Subcutaneous adipose tissue (tissue), 4 donors: ENCODE data around the gene EXOG. TPM values are rescaled to one million over a fixed set of nuclear protein-coding genes. Genes with fewer than 3 reads are reported as not detected.

ENCODE experiments used
- total RNA-seq, 4 donors: library from RNA; depleted of rRNA; stranded (reverse); fragments of >200 nt; gene quantifications; one replicate each; pipeline ENCODE4 v1.1.0, GENCODE V29; 2016
- TF ChIP-seq, protein P1 (sequence below): fragments of 450-650 bp; IDR thresholded peaks from one replicate; pipeline ENCODE4 v1.5.1; 2016; ENCODE audit warnings: low read depth, mild to moderate bottlenecking, control low read depth, antibody characterized with exemption, moderate library complexity

Gene EXOG
- total RNA-seq, 4 donors from 2014 or later, result 5.9 to 8.5 (median 6.7) TPM

DNA sequence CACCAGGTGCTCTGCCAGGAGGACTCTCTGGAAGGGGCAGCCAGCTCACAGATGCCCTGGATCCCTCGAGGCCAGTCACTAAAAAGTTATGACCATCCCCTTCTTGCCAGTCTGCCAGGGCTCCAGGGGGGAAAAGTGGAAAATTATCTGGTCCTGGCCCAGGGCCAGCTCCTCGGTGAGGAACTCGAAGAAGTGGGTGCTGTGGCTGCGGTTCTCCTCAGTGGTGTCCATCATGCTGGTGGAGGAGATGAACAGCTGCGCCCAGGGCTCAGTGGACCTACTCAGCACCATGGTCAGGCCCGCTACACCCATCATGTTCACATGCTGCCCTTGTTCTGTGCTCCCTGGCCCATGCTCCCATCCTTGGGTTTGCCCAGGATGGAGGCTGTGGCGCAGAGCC, 19.2 kb downstream of the EXOG start:
- TF ChIP-seq, protein P1, sequence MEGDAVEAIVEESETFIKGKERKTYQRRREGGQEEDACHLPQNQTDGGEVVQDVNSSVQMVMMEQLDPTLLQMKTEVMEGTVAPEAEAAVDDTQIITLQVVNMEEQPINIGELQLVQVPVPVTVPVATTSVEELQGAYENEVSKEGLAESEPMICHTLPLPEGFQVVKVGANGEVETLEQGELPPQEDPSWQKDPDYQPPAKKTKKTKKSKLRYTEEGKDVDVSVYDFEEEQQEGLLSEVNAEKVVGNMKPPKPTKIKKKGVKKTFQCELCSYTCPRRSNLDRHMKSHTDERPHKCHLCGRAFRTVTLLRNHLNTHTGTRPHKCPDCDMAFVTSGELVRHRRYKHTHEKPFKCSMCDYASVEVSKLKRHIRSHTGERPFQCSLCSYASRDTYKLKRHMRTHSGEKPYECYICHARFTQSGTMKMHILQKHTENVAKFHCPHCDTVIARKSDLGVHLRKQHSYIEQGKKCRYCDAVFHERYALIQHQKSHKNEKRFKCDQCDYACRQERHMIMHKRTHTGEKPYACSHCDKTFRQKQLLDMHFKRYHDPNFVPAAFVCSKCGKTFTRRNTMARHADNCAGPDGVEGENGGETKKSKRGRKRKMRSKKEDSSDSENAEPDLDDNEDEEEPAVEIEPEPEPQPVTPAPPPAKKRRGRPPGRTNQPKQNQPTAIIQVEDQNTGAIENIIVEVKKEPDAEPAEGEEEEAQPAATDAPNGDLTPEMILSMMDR, result no peak

DNA sequence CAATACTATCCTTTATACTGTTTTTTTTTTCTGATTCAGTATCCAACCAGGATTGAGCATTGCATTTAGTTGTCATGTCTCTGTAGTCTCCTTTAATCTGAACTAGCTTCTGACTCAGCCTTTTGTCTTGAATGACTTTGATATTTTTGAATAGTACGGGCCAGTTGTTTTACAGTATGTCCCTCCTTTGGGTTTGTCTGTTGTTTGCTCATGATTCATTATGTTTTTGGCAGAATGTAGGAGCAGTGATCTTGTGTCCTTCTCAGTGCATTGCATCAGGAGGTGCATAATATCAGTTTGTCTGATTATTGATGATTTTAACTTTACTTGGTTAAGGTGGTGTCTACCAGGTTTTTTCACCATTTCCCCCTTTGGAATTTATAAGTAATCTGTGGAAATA, 20.5 kb downstream of the EXOG start:
- TF ChIP-seq, protein P1, result no peak

DNA sequence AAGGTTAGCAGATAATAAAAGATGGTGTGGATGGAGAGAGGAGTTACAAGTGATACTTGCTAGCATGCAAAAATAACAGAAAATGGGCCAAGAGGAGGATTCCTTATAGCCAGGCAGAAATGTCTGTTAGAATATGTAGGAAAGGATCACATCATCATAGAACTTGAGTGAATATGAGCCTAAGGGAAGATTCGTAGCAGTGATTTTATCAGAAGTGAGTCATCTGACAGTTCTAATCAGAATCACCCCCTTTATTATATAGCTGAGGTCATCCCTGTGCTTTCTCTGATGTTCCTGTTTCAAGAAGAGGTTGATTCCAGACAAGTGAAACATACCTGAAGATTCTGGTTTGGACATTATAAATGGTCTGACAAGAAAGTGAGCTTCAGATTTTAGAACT, 22.9 kb downstream of the EXOG start:
- TF ChIP-seq, protein P1, result no peak

DNA sequence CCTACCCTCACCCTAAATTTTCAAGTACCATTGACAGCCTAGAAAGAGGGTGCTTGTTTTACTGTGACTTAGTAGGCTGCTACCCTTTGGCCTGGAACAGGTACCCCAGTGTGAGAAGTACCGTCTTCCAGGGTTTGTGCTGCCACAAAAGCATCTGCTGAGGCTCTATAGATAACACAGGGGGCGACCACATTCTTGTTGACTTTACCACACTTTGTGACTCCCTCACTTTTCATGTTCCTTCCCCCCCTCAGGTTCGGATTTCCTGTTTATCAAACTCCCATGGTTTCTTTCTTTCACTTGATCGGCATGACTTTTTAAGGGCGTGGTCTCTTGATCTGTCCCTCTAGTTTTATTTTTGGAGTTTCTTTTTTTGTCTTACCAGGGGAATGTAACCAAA, 23.5 kb downstream of the EXOG start:
- TF ChIP-seq, protein P1, result no peak

DNA sequence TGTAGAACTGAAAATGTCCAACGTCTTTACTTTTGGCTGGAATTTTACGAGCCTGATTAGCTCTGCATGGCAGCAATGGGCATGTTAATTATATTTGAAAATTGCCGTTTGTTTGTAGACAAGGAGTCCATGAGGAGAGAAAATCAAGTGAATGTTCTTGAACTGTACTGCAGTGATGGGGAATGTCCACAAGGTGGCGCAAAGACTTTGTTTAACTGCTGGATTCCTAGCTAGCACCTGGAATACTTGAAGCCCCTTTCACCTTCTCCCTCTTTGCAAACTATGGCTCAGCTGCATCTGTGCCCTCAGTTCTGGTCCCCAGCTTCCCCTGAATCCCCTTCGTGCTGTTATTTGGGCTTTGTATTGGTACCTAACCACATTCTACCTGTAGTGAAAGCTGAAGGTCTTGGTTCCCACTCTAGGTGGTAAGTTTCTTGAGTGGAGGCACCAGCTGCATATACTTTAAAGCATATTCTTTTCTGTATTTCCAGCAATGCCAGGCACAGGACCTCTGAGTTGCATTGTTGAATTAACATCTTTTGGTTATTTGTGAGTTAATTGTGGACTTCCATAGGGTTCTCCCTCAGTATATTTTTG, 25.3 kb downstream of the EXOG start:
- TF ChIP-seq, protein P1, result no peak

DNA sequence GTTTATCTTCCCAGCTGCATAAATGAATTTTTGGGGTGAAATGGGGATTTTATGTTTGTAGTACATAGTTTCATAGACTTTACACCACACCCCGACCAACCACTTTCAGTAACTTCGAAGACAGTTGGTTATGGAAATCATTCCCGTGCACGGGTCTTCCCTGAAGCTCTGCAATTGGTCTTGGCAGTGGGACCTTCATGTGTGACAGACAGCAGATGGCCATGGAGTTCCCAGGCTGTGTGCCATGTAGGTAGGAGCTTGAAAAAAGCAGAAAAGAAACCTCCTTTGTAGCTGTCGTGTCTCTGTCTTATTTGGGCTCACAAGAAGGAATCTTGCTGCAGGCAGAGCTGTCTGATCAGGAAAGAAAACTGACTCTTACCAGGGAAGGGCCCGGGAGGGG, 25.9 kb downstream of the EXOG start:
- TF ChIP-seq, protein P1, result no peak

DNA sequence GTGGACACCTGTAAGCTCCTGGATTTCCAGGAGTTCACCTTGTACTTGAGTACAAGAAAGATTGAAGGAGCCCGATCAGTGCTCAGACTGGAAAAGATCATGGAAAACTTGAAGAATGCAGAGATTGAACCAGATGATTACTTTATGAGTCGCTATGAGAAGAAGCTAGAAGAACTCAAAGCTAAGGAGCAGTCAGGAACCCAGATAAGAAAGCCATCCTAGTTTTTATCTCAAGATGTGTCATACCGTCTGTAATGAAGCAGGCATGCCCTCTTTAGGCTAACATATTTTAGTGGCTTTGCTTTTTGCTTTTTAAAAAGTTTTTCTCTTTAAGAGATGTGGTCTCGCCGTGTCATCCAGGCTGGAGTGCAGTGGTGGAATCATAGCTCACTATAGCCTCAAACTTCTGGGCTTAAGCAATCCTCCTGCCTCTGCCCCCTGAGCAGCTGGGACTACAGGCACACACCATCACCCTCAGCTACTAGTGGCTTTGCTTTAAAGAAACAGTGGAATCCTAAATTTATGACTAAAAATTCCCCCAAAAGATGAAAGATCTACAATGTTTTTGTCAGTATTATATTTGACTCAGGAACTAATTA, 28.1 kb downstream of the EXOG start:
- TF ChIP-seq, protein P1, result no peak
